Activated T-cell treated with anti-CD3 and anti-CD28 coated beads, Interleukin-2, amount 50 U/mL, for 1 hour (primary cell): ENCODE measurements around the gene ROBO1.

Experiments used
- DNase-seq: peaks from one replicate; pipeline ENCODE4 v3.0.0-alpha.2; 2020

The ROBO1 gene

GRCh38 chr3:79297245-79297960 lies 470.4 kb downstream of the ROBO1 start:
- no peak for DNase-seq

GRCh38 chr3:79286882-79287281 lies 480.9 kb downstream of the ROBO1 start:
- DNase-seq: no peak

GRCh38 chr3:79285871-79286270 lies 481.9 kb downstream of the ROBO1 start:
- DNase-seq: no peak

- DNase-seq: no peak
Observed at GRCh38 chr3:79285380-79285779, 482.4 kb downstream of the ROBO1 start.

GRCh38 chr3:79284781-79285180 lies 483.0 kb downstream of the ROBO1 start:
- DNase-seq: no peak

GRCh38 chr3:79278681-79279080 lies 489.1 kb downstream of the ROBO1 start:
- DNase-seq: no peak

GRCh38 chr3:79268422-79268821 lies 499.4 kb downstream of the ROBO1 start:
- DNase-seq: no peak

GRCh38 chr3:79264892-79265291 lies 502.9 kb downstream of the ROBO1 start:
- no peak for DNase-seq

- DNase-seq: no peak
Observed at GRCh38 chr3:79263423-79263822, 504.4 kb downstream of the ROBO1 start.

GRCh38 chr3:79258479-79258878 lies 509.3 kb downstream of the ROBO1 start:
- DNase-seq: no peak

GRCh38 chr3:79257791-79258190 lies 510.0 kb downstream of the ROBO1 start:
- DNase-seq: no peak

- no peak for DNase-seq
Observed at GRCh38 chr3:79255702-79256101, 512.1 kb downstream of the ROBO1 start.

- DNase-seq: no peak
Observed at GRCh38 chr3:79255292-79255691, 512.5 kb downstream of the ROBO1 start.

GRCh38 chr3:79253704-79254103 lies 514.1 kb downstream of the ROBO1 start:
- DNase-seq: no peak

- DNase-seq: no peak
Observed at GRCh38 chr3:79253271-79253670, 514.5 kb downstream of the ROBO1 start.

GRCh38 chr3:79250746-79251145 lies 517.1 kb downstream of the ROBO1 start:
- no peak for DNase-seq

GRCh38 chr3:79249701-79250100 lies 518.1 kb downstream of the ROBO1 start:
- DNase-seq: no peak

GRCh38 chr3:79247725-79248043 lies 520.1 kb downstream of the ROBO1 start:
- DNase-seq: no peak

- no peak for DNase-seq
Observed at GRCh38 chr3:79246875-79247724, 520.7 kb downstream of the ROBO1 start.

GRCh38 chr3:79245284-79246138 lies 522.3 kb downstream of the ROBO1 start:
- no peak for DNase-seq

- DNase-seq: no peak
Observed at GRCh38 chr3:79236496-79236895, 531.3 kb downstream of the ROBO1 start.

- no peak for DNase-seq
Observed at GRCh38 chr3:79233431-79234060, 534.3 kb downstream of the ROBO1 start.

- no peak for DNase-seq
Observed at GRCh38 chr3:79230266-79230665, 537.5 kb downstream of the ROBO1 start.
